Astrocyte (in vitro differentiated cells and primary cell): ENCODE measurements around the gene PTPN3.

Experiments
- CTCF ChIP-seq: IDR thresholded peaks from 2 replicates; pipeline ENCODE4 v1.5.1; 2011; ENCODE audit warnings: low read depth, mild to moderate bottlenecking, inconsistent platforms, low read length, moderate library complexity; ENCODE audit not compliant: insufficient read depth
- EZH2 ChIP-seq: IDR thresholded peaks from 2 replicates; pipeline ENCODE4 v1.6.1; 2012; ENCODE audit warnings: mild to moderate bottlenecking, low read length, inconsistent platforms; ENCODE audit not compliant: insufficient read depth

- TF ChIP-seq CTCF (no peak), EZH2 (no peak)
Measured at GRCh38 chr9:109414125-109414785, 83.9 kb downstream of the PTPN3 start.
